MM.1S (cell line): Measurements from ENCODE around the gene TMC6.

Source experiments
- DNase-seq: peaks from one replicate; pipeline ENCODE4 v3.0.0-alpha.2; 2015
- H2AFZ ChIP-seq: fragments of 300-600 bp; sonication (generic); 2 replicates; pipeline ENCODE4 v1.6.0; 2016; ENCODE audit warnings: antibody characterized with exemption, low read length
- H3F3A ChIP-seq: fragments of 300-600 bp; sonication (generic); 2 replicates; pipeline ENCODE4 v1.6.1; 2016; ENCODE audit warnings: mild to moderate bottlenecking, antibody characterized with exemption, low read length, moderate library complexity, mixed read lengths; ENCODE audit not compliant: insufficient read depth
- H3K27ac ChIP-seq: fragments of 300-600 bp; sonication (generic); 2 replicates; pipeline ENCODE4 v1.5.1; 2016; ENCODE audit warnings: mild to moderate bottlenecking, low read length
- H3K27me3 ChIP-seq: fragments of 300-600 bp; sonication (generic); replicated peaks from 2 replicates; pipeline ENCODE4 v1.6.0; 2016; ENCODE audit warnings: low read length; ENCODE audit not compliant: insufficient read depth
- H3K36me3 ChIP-seq: fragments of 300-600 bp; sonication (generic); replicated peaks from 2 replicates; pipeline ENCODE4 v1.6.1; 2016; ENCODE audit warnings: mild to moderate bottlenecking, low read length, mixed read lengths; ENCODE audit not compliant: insufficient read depth
- H3K4me1 ChIP-seq: fragments of 300-600 bp; sonication (generic); 2 replicates; pipeline ENCODE4 v1.6.1; 2016; ENCODE audit warnings: low read length, mixed read lengths
- H3K4me2 ChIP-seq: fragments of 300-600 bp; sonication (generic); 2 replicates; pipeline ENCODE4 v1.6.0; 2016; ENCODE audit warnings: low read depth, low read length
- H3K4me3 ChIP-seq: fragments of 300-600 bp; sonication (generic); 2 replicates; pipeline ENCODE4 v1.5.1; 2016; ENCODE audit warnings: low read length, mixed read lengths
- H3K79me2 ChIP-seq: fragments of 300-600 bp; sonication (generic); 2 replicates; pipeline ENCODE4 v1.6.1; 2016; ENCODE audit warnings: mixed run types, low read length, mixed read lengths
- H3K9ac ChIP-seq: fragments of 300-600 bp; sonication (generic); 2 replicates; pipeline ENCODE4 v1.6.1; 2016; ENCODE audit warnings: low read length, mixed read lengths
- H3K9me2 ChIP-seq: fragments of 300-600 bp; sonication (generic); replicated peaks from 2 replicates; pipeline ENCODE4 v1.6.1; 2016; ENCODE audit warnings: mild to moderate bottlenecking, low read length, mixed read lengths; ENCODE audit not compliant: insufficient read depth
- H3K9me3 ChIP-seq: fragments of 300-600 bp; sonication (generic); replicated peaks from 2 replicates; pipeline ENCODE4 v1.6.1; 2016; ENCODE audit warnings: mild to moderate bottlenecking, low read length, mixed read lengths; ENCODE audit not compliant: insufficient read depth
- H4K20me1 ChIP-seq: fragments of 300-600 bp; sonication (generic); 2 replicates; pipeline ENCODE4 v1.6.1; 2016; ENCODE audit warnings: mild to moderate bottlenecking, low read length, moderate library complexity, mixed read lengths; ENCODE audit not compliant: insufficient read depth
- EZH2 ChIP-seq: fragments of 300-600 bp; sonication (generic); optimal IDR thresholded peaks from 2 replicates; pipeline ENCODE3; 2017; ENCODE audit warnings: low read depth, mild to moderate bottlenecking, antibody characterized with exemption, low read length, mixed read lengths
- EZH2phosphoT487 ChIP-seq: fragments of 300-600 bp; sonication (generic); IDR thresholded peaks from 2 replicates; pipeline ENCODE4 v1.6.1; 2018; ENCODE audit warnings: antibody characterized with exemption, low read length
- TF ChIP-seq, protein P1 (sequence below): fragments of 300-600 bp; sonication (generic); IDR thresholded peaks from 2 replicates; pipeline ENCODE4 v1.5.1; 2016; ENCODE audit warnings: antibody characterized with exemption, low read length, mixed read lengths

TMC6 gene

DNA sequence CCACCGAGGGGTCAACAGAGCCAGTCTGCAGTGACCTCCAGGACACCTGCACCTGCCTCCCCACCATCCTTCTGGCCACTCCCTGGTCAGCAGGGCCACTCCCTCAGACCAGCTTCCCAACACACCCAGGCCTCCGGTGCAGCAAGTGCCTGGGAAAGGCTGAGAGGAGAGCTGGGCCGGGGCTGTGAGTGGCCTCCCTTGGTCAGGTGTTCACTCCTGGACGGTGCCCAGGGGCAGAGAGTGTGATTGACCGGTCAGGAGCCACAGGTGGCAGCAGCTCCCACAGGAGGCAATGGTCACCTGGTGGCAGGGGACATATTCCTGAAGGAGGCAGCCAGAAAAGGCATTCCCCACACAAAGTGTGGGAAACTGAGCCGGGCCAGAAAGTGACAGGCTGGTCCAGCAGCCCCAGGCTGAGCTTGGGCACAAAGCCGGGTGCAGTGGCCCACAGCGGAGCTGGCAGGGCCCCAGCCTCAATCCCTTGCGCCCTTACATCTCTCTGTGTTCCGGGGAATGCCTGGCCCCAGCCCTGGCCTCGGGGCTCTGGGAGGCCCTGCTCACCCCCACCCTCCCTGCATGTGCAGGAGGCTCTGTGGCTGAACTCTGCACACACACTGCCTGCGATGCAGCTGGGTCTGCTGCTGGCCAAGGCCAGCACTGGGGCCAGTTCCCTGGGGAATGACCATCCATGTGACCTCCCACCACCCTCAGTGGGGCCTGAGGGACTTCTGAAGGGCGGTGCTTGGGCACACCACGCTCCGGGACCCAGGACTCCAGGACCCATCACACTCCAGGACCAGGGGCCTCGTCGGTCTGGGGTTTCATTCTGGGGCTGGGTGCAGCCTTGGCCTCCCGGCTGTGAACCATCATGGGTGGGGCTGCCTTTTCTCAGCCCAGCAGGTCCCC is 16.4 kb upstream of the TMC6 start:
- Histone ChIP-seq H3K36me3 (no peaks in the 10 kb centered on the region), H3K9me3 (no peaks in the 10 kb centered on the region), H3K79me2 (peaks cover 3% of the 10 kb centered on the region; the same call in 1 of the 2 replicates), H3K27ac (peak overlapping the region; percentile 80; the same call in 1 of the 2 replicates), H3K4me2 (peak overlapping the region; percentile 48; the same call in 1 of the 2 replicates), H3F3A (peaks cover 48% of the 10 kb centered on the region), H3K27me3 (no peaks in the 10 kb centered on the region), H3K9ac (peak overlapping the region; percentile 7; the same call in 1 of the 2 replicates), H2AFZ (no peak overlapping the region), H3K9me2 (no peaks in the 10 kb centered on the region), H3K4me3 (no peak overlapping the region), H3K4me1 (peaks cover 72% of the 10 kb centered on the region), H4K20me1 (no peaks in the 10 kb centered on the region)
- no peak for DNase-seq
- TF ChIP-seq EZH2phosphoT487 (no peak), EZH2 (no peak)
- TF ChIP-seq, protein P1, sequence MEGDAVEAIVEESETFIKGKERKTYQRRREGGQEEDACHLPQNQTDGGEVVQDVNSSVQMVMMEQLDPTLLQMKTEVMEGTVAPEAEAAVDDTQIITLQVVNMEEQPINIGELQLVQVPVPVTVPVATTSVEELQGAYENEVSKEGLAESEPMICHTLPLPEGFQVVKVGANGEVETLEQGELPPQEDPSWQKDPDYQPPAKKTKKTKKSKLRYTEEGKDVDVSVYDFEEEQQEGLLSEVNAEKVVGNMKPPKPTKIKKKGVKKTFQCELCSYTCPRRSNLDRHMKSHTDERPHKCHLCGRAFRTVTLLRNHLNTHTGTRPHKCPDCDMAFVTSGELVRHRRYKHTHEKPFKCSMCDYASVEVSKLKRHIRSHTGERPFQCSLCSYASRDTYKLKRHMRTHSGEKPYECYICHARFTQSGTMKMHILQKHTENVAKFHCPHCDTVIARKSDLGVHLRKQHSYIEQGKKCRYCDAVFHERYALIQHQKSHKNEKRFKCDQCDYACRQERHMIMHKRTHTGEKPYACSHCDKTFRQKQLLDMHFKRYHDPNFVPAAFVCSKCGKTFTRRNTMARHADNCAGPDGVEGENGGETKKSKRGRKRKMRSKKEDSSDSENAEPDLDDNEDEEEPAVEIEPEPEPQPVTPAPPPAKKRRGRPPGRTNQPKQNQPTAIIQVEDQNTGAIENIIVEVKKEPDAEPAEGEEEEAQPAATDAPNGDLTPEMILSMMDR, result no peak

DNA sequence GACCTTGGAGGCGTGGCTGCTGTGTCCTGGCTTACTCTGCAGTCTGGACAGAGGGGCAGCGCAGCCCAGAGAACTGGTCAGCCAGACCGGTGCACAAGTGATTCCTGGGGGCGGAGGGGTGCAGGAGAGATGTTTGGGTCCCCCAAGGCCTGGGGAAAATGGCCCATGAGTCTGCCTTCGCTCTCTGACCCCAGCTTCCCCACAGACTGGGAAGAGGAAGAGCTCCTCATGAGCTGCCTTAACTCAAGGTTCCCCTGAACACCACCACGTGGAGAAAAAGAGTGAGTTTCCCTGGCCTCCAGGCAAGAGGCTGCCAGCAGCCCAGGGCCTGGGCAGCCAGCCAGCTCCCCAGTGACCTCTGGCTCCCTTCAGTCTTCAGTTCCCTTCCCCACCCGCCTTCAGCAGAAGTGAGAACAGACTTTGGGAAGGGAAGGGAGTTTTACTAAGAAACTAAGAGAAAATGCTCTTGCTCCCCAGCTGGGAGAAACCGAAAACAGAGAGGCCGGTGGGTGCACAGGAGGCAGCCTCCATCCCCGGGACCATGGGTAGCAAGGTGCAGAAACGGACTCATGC is 15.7 kb upstream of the TMC6 start:
- H3F3A ChIP-seq, result peaks cover 54% of the 10 kb centered on the region
- H3K9me3 ChIP-seq, result no peaks in the 10 kb centered on the region
- no peak overlapping the region for H3K4me3 ChIP-seq
- no peaks in the 10 kb centered on the region for H4K20me1 ChIP-seq
- DNase-seq, result peak; percentile 37
- no peaks in the 10 kb centered on the region for H3K36me3 ChIP-seq
- H2AFZ ChIP-seq, result no peak overlapping the region
- peaks cover 72% of the 10 kb centered on the region for H3K4me1 ChIP-seq
- H3K27me3 ChIP-seq, result no peaks in the 10 kb centered on the region
- H3K4me2 ChIP-seq, result peak overlapping the region; percentile 48; the same call in 1 of the 2 replicates
- H3K9me2 ChIP-seq, result no peaks in the 10 kb centered on the region
- peaks cover 3% of the 10 kb centered on the region; the same call in 1 of the 2 replicates for H3K79me2 ChIP-seq
- TF ChIP-seq EZH2phosphoT487, result no peak
- TF ChIP-seq, protein P1, result peak; percentile 10; the same call in 1 of the 2 replicates
- H3K9ac ChIP-seq, result peak overlapping the region; percentile 7; the same call in 1 of the 2 replicates
- peak overlapping the region; percentile 80; the same call in 1 of the 2 replicates for H3K27ac ChIP-seq

DNA sequence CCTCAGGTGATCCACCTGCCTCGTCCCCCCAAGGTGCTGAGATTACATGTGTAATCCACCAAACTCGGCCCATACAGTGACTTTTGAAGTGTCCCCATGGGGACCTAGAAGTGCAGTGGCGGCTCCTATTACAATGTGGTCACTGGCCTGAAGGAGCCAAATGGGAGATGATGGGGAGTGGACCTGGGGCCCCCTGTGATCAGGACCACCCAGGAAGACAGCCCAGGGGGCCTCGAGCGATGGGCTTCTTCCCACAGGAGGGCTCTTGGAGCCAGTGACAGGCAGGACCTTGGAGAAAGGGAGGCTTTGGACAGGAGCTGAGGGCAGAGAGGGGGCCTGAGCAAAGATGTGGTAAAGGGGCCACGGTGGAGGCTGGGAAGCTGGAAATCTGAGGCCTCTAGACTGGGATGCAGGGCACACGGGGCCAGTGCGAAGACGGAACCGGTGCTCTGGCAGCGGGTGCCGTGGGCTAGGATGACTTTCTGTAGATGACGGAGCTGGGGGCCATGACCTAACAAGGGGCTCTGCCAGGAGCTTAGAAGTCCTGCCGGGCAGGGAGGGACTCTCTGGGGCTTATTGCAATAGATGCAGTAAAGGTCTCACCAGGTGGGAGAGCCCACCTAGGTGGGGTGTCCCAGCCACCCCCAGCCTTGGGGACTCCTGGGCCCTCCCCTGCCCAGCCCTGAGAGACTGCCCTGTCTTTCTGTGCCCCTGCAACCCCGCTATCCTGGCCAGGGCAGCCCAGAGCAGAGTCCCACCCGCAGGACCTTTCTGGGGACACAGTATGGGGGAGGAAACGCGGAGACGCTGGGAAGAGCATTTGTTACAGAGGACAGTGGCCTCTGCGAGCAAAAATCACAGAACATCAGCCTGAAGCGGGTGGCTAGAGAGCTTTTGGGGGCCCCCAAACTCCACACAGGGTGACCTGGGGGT is 14.9 kb upstream of the TMC6 start:
- Histone ChIP-seq H3K27ac (peak overlapping the region; percentile 80; the same call in 1 of the 2 replicates), H3K9me2 (no peaks in the 10 kb centered on the region), H2AFZ (no peak overlapping the region), H3K4me1 (peaks cover 68% of the 10 kb centered on the region), H3K79me2 (peaks cover 3% of the 10 kb centered on the region; the same call in 1 of the 2 replicates), H3K36me3 (no peaks in the 10 kb centered on the region), H3K4me2 (peak overlapping the region; percentile 48; the same call in 1 of the 2 replicates), H4K20me1 (0 out of 2 replicates have a peak, but pooled peaks cover 2% of the 10 kb centered on the region), H3K9ac (peak overlapping the region; percentile 7; the same call in 1 of the 2 replicates), H3K27me3 (no peaks in the 10 kb centered on the region), H3K9me3 (no peaks in the 10 kb centered on the region), H3F3A (peaks cover 62% of the 10 kb centered on the region), H3K4me3 (no peak overlapping the region)
- no peak for DNase-seq
- TF ChIP-seq EZH2 (no peak), EZH2phosphoT487 (no peak)
- TF ChIP-seq, protein P1, result no peak
